HL-60 (cell line): ENCODE results near the gene SPSB3.
A peak's percentile ranks its signal among the peaks of the same experiment; 100 is the strongest.

Experiments
- DNase-seq, 2 experiments: peaks; one replicate each; pipeline ENCODE4 v3.0.0-alpha.2; 2010 to 2020; ENCODE audit warnings: low read depth in 1 of 2, low spot score in 1 of 2
- H3K27ac ChIP-seq: fragments of 250-450 bp; sonication (Bioruptor Pico); replicated peaks from 2 replicates; pipeline ENCODE4 v1.5.1; 2020; ENCODE audit warnings: mild to moderate bottlenecking, moderate library complexity
- H3K27me3 ChIP-seq: fragments of 250-450 bp; sonication (Bioruptor Pico); 2 replicates; pipeline ENCODE4 v1.5.1; 2021; ENCODE audit warnings: mild to moderate bottlenecking, moderate library complexity; ENCODE audit not compliant: insufficient read depth, poor library complexity, severe bottlenecking
- H3K4me3 ChIP-seq: replicated peaks from 2 replicates; pipeline ENCODE4 v1.5.1; 2011; ENCODE audit warnings: mild to moderate bottlenecking, control low read depth, low read length; ENCODE audit not compliant: insufficient read depth
- GABPA ChIP-seq: IDR thresholded peaks from 2 replicates; pipeline ENCODE4 v1.6.1; 2012; ENCODE audit warnings: low read depth
- POLR2AphosphoS5 ChIP-seq: IDR thresholded peaks from 2 replicates; pipeline ENCODE4 v1.6.1; 2012; ENCODE audit warnings: low read depth
- SPI1 ChIP-seq: IDR thresholded peaks from 2 replicates; pipeline ENCODE4 v1.6.1; 2012; ENCODE audit warnings: low read depth, mild to moderate bottlenecking, borderline replicate concordance
- TF ChIP-seq, protein P1 (sequence below): IDR thresholded peaks from one replicate; pipeline ENCODE4 v1.5.1; 2011; ENCODE audit warnings: low read length, control low read depth, inconsistent platforms; ENCODE audit not compliant: insufficient read depth
- TF ChIP-seq, protein P2 (sequence below): IDR thresholded peaks from 2 replicates; pipeline ENCODE4 v1.6.1; 2012; ENCODE audit warnings: low read depth; ENCODE audit not compliant: insufficient replicate concordance

Gene SPSB3

DNA sequence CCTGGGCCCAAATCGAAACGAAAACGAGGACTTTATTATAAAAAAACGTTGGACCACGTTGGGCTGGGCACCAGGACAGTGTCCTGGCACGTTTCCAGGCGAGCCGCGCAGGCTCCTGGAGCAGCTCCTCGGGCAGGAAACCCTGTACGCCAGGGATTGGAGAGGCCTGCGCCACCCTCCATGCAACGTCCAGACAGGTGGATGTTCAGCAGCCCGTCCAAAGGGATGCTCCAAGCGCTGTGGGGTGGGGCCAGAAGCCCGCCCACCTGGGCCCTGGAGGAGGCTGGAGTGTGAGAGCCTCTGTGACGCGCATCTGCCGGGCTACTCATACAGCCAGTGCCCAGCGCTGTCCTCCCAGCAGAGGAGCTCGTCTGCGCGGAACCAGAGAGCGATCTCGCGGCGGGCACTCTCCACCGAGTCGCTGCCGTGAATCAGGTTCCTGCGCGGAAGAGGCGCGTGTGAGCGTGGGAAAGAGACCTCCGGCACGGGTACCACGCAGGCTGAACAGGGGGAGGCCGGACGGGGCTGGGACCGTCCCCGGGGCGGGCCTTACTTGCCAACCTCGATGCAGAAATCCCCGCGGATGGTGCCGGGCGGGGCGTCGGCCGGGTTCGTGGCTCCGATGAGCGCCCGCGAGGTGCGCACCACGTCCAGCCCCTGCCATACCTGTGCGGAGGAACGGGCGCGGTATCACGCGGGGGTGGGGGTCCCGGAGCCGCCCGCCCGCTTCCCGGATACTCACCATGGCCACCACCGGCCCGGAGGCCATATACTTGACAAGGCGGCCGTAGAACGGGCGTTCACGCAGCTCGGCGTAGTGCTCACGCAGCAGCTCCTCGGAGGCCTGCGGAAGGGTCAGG, 11.8 kb downstream of the SPSB3 start:
- peak; percentile 25 for TF ChIP-seq POLR2AphosphoS5
- TF ChIP-seq GABPA = no peak
- peak overlapping the region; percentile 65 for H3K27ac ChIP-seq
- DNase-seq = peak in 1 of 2 experiments; percentile 27
- H3K4me3 ChIP-seq = peak overlapping the region; percentile 96
- no peaks in the 10 kb centered on the region for H3K27me3 ChIP-seq

DNA sequence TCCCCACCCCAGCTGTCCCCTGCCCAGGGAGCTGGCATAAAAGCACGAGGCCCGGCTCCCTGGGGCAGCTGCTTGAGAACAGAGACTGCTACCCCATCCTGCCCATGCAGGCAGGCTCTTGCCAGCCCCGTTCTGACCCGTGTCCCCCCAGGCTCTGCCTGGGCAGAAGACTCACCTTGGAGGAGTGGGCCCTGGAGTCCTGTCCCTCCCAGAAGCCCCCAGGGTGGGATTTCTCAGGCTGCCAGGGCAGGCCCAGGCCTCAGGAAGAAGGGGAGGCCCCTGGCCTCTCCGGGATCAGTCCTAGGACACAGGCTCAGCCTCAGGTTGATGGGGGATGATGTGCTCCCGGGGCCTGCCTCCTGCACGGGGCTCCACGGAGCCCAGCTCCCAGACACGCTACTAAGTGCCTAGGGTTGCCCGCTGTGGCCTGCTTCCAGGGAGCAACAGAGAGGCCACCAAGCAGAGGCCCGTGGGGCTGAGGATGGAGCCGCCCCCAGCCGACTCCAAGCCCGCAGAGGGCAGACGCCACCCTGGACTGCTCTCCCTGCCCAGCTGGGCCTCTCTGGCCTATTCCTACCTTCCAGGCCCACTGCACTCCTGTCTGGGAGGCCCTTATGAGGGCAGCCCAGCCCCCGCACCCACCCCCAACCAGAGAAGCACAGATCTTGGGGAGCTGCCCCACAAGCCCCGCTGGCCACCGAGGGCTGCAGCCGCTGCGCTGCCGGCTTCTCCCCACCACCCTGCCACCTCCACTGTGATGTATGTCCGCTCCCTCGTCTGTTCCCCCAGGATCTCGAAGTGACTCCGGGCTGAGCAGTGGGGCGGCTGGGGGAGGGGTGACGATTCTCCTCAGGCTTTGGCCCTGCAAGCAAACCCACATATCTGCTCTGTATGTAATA, 12.7 kb downstream of the SPSB3 start:
- no peak overlapping the region for H3K4me3 ChIP-seq
- no peak overlapping the region for H3K27ac ChIP-seq
- DNase-seq = no peak
- no peaks in the 10 kb centered on the region for H3K27me3 ChIP-seq
- TF ChIP-seq POLR2AphosphoS5 (peak; percentile 19; the same call in 1 of the 2 replicates), GABPA (no peak)
- TF ChIP-seq, protein P1, sequence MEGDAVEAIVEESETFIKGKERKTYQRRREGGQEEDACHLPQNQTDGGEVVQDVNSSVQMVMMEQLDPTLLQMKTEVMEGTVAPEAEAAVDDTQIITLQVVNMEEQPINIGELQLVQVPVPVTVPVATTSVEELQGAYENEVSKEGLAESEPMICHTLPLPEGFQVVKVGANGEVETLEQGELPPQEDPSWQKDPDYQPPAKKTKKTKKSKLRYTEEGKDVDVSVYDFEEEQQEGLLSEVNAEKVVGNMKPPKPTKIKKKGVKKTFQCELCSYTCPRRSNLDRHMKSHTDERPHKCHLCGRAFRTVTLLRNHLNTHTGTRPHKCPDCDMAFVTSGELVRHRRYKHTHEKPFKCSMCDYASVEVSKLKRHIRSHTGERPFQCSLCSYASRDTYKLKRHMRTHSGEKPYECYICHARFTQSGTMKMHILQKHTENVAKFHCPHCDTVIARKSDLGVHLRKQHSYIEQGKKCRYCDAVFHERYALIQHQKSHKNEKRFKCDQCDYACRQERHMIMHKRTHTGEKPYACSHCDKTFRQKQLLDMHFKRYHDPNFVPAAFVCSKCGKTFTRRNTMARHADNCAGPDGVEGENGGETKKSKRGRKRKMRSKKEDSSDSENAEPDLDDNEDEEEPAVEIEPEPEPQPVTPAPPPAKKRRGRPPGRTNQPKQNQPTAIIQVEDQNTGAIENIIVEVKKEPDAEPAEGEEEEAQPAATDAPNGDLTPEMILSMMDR = no peak

DNA sequence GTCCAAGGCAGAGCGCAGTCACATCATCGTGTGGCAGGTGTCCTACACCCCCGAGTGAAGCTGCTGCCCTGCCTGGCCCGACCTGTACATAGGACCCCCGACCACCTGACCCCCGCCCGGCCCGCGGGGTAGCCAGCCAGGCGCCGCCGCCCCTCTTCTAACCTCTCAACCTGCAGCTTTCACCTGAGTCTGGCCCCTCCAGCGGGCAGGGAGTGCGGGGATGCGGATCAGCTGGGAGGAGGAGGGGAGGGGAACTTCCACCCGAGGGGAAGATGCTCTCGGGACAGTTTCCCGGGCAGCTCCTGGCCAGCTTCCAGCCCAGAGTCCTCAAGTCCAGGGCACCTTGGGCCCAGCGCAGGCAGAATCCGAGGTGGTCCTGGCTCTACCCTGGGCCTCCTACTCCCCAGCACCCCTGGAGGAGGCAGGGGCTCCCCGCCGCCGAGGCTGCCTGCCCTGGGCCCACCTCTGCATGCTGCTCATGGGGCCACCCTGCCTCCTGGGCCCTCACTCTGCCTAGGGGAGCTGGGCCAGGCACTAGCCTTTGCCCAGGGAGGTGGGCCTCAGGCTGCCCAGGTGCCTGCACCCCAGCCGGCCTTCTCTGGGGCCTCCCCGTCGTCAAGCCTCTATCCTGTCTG, 13.5 kb downstream of the SPSB3 start:
- H3K27me3 ChIP-seq = no peaks in the 10 kb centered on the region
- no peak overlapping the region for H3K27ac ChIP-seq
- no peak overlapping the region for H3K4me3 ChIP-seq
- no peak for DNase-seq
- TF ChIP-seq, protein P1 = no peak
- no peak for TF ChIP-seq GABPA
- TF ChIP-seq, protein P2, sequence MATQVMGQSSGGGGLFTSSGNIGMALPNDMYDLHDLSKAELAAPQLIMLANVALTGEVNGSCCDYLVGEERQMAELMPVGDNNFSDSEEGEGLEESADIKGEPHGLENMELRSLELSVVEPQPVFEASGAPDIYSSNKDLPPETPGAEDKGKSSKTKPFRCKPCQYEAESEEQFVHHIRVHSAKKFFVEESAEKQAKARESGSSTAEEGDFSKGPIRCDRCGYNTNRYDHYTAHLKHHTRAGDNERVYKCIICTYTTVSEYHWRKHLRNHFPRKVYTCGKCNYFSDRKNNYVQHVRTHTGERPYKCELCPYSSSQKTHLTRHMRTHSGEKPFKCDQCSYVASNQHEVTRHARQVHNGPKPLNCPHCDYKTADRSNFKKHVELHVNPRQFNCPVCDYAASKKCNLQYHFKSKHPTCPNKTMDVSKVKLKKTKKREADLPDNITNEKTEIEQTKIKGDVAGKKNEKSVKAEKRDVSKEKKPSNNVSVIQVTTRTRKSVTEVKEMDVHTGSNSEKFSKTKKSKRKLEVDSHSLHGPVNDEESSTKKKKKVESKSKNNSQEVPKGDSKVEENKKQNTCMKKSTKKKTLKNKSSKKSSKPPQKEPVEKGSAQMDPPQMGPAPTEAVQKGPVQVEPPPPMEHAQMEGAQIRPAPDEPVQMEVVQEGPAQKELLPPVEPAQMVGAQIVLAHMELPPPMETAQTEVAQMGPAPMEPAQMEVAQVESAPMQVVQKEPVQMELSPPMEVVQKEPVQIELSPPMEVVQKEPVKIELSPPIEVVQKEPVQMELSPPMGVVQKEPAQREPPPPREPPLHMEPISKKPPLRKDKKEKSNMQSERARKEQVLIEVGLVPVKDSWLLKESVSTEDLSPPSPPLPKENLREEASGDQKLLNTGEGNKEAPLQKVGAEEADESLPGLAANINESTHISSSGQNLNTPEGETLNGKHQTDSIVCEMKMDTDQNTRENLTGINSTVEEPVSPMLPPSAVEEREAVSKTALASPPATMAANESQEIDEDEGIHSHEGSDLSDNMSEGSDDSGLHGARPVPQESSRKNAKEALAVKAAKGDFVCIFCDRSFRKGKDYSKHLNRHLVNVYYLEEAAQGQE = no peak
- no peak for TF ChIP-seq SPI1
- peak; percentile 3; the same call in 1 of the 2 replicates for TF ChIP-seq POLR2AphosphoS5

DNA sequence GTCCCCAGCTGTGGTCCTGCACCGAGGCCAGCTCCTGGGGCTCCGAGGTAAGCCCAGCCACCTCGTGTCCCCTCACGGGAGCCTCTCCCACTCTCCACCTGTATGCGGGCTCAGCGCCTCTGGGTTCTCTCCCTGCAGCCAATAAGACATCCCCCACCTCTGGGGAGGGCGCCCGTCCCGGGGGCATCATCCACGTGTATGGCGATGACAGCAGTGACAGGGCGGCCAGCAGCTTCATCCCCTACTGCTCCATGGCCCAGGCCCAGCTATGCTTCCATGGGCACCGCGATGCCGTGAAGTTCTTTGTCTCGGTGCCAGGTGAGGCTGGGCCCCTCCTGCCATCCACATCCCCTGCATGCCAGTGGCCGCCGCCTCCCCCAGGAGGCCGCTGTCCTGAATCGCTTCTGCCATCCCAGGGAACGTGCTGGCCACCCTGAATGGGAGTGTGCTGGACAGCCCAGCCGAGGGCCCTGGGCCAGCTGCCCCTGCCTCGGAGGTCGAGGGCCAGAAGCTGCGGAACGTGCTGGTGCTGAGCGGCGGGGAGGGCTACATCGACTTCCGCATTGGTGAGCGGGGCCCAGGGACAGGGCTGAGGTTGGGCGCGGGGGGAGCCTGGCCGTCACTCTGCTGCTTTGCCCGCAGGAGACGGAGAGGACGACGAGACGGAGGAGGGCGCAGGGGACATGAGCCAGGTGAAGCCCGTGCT, 14.2 kb downstream of the SPSB3 start:
- no peaks in the 10 kb centered on the region for H3K27me3 ChIP-seq
- no peak for DNase-seq
- H3K4me3 ChIP-seq = no peak overlapping the region
- TF ChIP-seq POLR2AphosphoS5 (0 out of 2 replicates have a peak, but pooled peaks have one; percentile 10), GABPA (no peak)
- no peak overlapping the region for H3K27ac ChIP-seq
